A673 (cell line): ENCODE results near the gene HMCN1. TPM values are rescaled to one million over a fixed set of nuclear protein-coding genes. Genes with fewer than 3 reads are reported as not detected.

ENCODE experiments used
- BruUV-seq: library from RNA; stranded (reverse); fragments of 400-500 nt; replicated peaks from 2 replicates; lab custom pipeline; 2021; lab: Mats Ljungman, UMichigan
- CTCF ChIA-PET: fragments of 300-600 bp; sonication (Branson Sonifier 250); formaldehyde crosslinking; loops from one replicate; lab custom pipeline; 2022; ENCODE audit warnings: antibody characterized with exemption; lab: Charles Lee
- POLR2A ChIA-PET: fragments of 300-600 bp; sonication (Branson Sonifier 250); formaldehyde crosslinking; loops from one replicate; lab custom pipeline; 2022; ENCODE audit warnings: antibody characterized with exemption; ENCODE audit not compliant: low non-redundant PET; lab: Charles Lee
- DNase-seq: peaks from one replicate; pipeline ENCODE4 v3.0.0-alpha.2; 2015; ENCODE audit warnings: low spot score
- H3K27ac ChIP-seq: fragments of 200-600 bp; sonication (generic); 2 replicates; pipeline ENCODE4 v1.5.1; 2016; ENCODE audit warnings: mixed run types, low read depth, mild to moderate bottlenecking, mixed read lengths, antibody characterized with exemption, low read length; ENCODE audit not compliant: poor library complexity, severe bottlenecking
- H3K27me3 ChIP-seq: fragments of 200-600 bp; sonication (generic); replicated peaks from 2 replicates; pipeline ENCODE4 v1.6.1; 2017; ENCODE audit warnings: mixed run types, low read depth, mild to moderate bottlenecking, mixed read lengths, antibody characterized with exemption, low read length; ENCODE audit not compliant: insufficient read depth, poor library complexity
- H3K36me3 ChIP-seq: fragments of 200-600 bp; sonication (generic); 2 replicates; pipeline ENCODE4 v1.6.1; 2016; ENCODE audit warnings: mixed run types, mild to moderate bottlenecking, mixed read lengths, antibody characterized with exemption, low read length; ENCODE audit not compliant: insufficient read depth, poor library complexity, severe bottlenecking
- H3K4me1 ChIP-seq: fragments of 200-600 bp; sonication (generic); 2 replicates; pipeline ENCODE4 v1.6.1; 2017; ENCODE audit warnings: mixed run types, mild to moderate bottlenecking, mixed read lengths, antibody characterized with exemption, low read length; ENCODE audit not compliant: insufficient read depth, poor library complexity, severe bottlenecking
- H3K4me3 ChIP-seq: fragments of 200-600 bp; sonication (generic); 2 replicates; pipeline ENCODE4 v1.5.1; 2016; ENCODE audit warnings: low read depth, mixed run types, mild to moderate bottlenecking, mixed read lengths, low read length; ENCODE audit not compliant: poor library complexity, severe bottlenecking
- H3K9me3 ChIP-seq: fragments of 200-600 bp; sonication (generic); 2 replicates; pipeline ENCODE4 v1.6.1; 2016; ENCODE audit warnings: mixed run types, low read depth, mild to moderate bottlenecking, mixed read lengths, antibody characterized with exemption, low read length; ENCODE audit not compliant: poor library complexity, severe bottlenecking
- EZH2 ChIP-seq: fragments of 200-600 bp; sonication (generic); IDR thresholded peaks from 2 replicates; pipeline ENCODE4 v1.6.1; 2017; ENCODE audit warnings: borderline replicate concordance, low read depth, mild to moderate bottlenecking, mixed read lengths, antibody characterized with exemption, low read length; ENCODE audit not compliant: poor library complexity, severe bottlenecking
- intact Hi-C: fragments of 100-400 bp; cut with micrococcal nuclease; formaldehyde crosslinking; loops from one replicate; pipeline ENCODE4 v1.10.0; 2022; ENCODE audit not compliant: unreplicated experiment
- total RNA-seq: library from RNA; stranded (reverse); gene quantifications from 2 replicates; pipeline ENCODE4 v1.2.3, GENCODE V29; 2021
- TF ChIP-seq, protein P1 (sequence below): fragments of 300-800, 200-600 bp; sonication (generic); conservative IDR thresholded peaks from 2 replicates; pipeline ENCODE4 v1.5.1; 2017; ENCODE audit warnings: low read depth, mild to moderate bottlenecking, antibody characterized with exemption, low read length, moderate library complexity, mixed read lengths

Gene HMCN1
- total RNA-seq, 1 experiment from 2014 or later, result 134 TPM

DNA sequence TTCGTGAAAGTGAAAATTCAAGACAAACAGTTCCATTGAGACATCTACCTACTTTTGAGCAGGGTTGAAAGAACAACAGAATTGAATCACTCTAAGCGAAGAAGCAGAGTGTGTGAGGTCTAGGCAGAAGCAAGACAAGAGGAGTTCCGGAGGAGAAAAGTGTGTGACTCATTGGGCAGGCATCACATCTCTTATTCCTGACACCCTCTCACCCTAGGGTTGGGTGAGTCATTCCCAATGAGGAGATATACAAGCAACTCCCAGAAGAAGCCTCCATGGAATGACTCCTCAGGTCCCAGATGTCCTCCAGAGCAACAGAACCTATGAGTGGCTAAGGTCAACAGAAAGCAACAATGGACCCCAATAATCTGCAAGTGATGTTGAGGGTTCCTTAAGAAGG, 502.7 kb downstream of the HMCN1 start:
- TF ChIP-seq EZH2, result no peak
- TF ChIP-seq, protein P1, sequence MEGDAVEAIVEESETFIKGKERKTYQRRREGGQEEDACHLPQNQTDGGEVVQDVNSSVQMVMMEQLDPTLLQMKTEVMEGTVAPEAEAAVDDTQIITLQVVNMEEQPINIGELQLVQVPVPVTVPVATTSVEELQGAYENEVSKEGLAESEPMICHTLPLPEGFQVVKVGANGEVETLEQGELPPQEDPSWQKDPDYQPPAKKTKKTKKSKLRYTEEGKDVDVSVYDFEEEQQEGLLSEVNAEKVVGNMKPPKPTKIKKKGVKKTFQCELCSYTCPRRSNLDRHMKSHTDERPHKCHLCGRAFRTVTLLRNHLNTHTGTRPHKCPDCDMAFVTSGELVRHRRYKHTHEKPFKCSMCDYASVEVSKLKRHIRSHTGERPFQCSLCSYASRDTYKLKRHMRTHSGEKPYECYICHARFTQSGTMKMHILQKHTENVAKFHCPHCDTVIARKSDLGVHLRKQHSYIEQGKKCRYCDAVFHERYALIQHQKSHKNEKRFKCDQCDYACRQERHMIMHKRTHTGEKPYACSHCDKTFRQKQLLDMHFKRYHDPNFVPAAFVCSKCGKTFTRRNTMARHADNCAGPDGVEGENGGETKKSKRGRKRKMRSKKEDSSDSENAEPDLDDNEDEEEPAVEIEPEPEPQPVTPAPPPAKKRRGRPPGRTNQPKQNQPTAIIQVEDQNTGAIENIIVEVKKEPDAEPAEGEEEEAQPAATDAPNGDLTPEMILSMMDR, result no peak
- Histone ChIP-seq H3K27ac (no peak overlapping the region), H3K9me3 (no peaks in the 10 kb centered on the region), H3K27me3 (no peaks in the 10 kb centered on the region), H3K4me1 (no peaks in the 10 kb centered on the region), H3K4me3 (no peak overlapping the region), H3K36me3 (no peaks in the 10 kb centered on the region)
- CTCF ChIA-PET, result no interaction called here
- POLR2A ChIA-PET, result no interaction called here
- intact Hi-C loops, result no loop called here
- DNase-seq, result peak; percentile 54
- BruUV-seq, result no TSS peak

DNA sequence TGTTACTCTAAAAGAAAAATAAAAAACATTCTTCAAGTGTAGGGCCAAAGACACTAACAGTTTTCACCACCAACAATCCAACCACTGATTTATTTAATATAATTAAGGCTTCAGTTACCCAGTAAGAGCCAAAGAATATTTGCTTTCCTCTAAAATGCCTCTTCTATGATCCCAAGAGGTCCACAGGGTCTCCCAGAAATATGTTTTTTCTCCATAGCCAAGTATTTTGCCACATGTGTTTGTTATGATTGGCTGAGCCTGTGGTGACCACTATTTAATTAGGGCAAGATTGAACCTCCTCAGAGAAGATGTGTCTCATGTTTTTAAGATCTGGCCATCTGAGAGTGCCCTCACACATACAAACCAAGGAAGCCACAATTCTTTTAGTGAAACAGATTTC, 505.0 kb downstream of the HMCN1 start:
- DNase-seq, result no peak
- Histone ChIP-seq H3K9me3 (no peaks in the 10 kb centered on the region), H3K4me1 (peaks cover under 1% of the 10 kb centered on the region), H3K27me3 (no peaks in the 10 kb centered on the region), H3K4me3 (no peak overlapping the region), H3K27ac (no peak overlapping the region), H3K36me3 (no peaks in the 10 kb centered on the region)
- intact Hi-C loops, result no loop called here
- no TSS peak for BruUV-seq
- POLR2A ChIA-PET, result no interaction called here
- TF ChIP-seq, protein P1, result no peak
- TF ChIP-seq EZH2, result no peak
- CTCF ChIA-PET, result no interaction called here

DNA sequence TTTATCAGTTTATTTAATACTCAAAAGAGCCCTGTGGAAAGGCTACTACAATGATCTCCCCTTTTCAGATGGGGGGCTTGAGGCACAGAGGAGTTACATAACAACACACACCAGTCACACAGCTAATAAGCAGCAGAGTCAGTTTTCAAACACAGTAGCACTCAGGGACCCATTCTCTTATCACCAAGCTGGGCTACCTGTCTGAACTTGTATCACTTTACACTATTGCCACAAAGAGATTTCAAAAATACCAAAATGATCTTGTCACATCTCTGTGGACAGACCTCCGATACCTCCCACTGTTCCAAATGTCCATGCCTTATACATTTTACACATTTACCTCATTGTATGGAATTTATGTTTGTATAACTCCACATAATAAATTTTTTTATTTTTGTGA, 506.2 kb downstream of the HMCN1 start:
- TF ChIP-seq EZH2, result no peak
- TF ChIP-seq, protein P1, result no peak
- DNase-seq, result no peak
- ChIA-PET CTCF (no interaction called here), POLR2A (no interaction called here)
- Histone ChIP-seq H3K27me3 (no peaks in the 10 kb centered on the region), H3K27ac (no peak overlapping the region), H3K9me3 (no peaks in the 10 kb centered on the region), H3K4me1 (peaks cover 6% of the 10 kb centered on the region), H3K36me3 (no peaks in the 10 kb centered on the region), H3K4me3 (no peak overlapping the region)
- no TSS peak for BruUV-seq
- intact Hi-C loops, result no loop called here
